Measurements from ENCODE around the gene NDE1.

GRCh38 chr16:15608398-15609285 lies 41.4 kb upstream of the NDE1 start:
- TF ChIP-seq EZH2 (optimal IDR thresholded peaks at IDR 0.05; ENCODE audit: low read depth, low read length) (no peak), CTCF (IDR thresholded peaks at IDR 0.05; ENCODE audit: low read length) (no peak), EZH2phosphoT487 (IDR thresholded peaks at IDR 0.05; ENCODE audit: low read length) (no peak)
